ENCODE results near the gene RPSA. TPM values are rescaled to one million over a fixed set of nuclear protein-coding genes. Genes with fewer than 3 reads are reported as not detected.

RPSA gene
- total and polyA plus RNA-seq, 9 of the 15 experiments (the other 6 are each of a cell fraction or from before 2014, with no cell fraction given) = 2,290 to 4,272 (median 2,730) TPM

GRCh38 chr3:39378957-39379777 is 27.4 kb upstream of the RPSA start:
- no peaks in the 10 kb centered on the region for H3K9me3 ChIP-seq (replicated peaks; ENCODE audit: control insufficient read depth, insufficient read depth, low read depth, low read length)
- H4K20me1 ChIP-seq (replicated peaks; ENCODE audit: control insufficient read depth, insufficient read depth, low read length) = no peaks in the 10 kb centered on the region
- no peak overlapping the region for H3K4me3 ChIP-seq
- H3K27ac ChIP-seq (ENCODE audit: extremely low read depth, low read depth, low read length) = no peak overlapping the region
- H3K4me2 ChIP-seq (ENCODE audit: insufficient read depth, low read length) = no peak overlapping the region
- WGBS (ENCODE audit: insufficient coverage, low coverage, missing lambda C conversion rate) = 33% methylated on average over 10 of the region's 10 CpGs
- ChIA-PET POLR2A (interaction anchor here (1.6 kb wide), 1 partner anchor 27 kb away, joined by 6 read pairs; the partner anchor contains the start of gene RPSA), CTCF (ENCODE audit: low intra/inter-chr PET ratio) (interaction anchor here (2.0 kb wide), 1 partner anchor 189 kb away, joined by 10 read pairs; no protein-coding TSS in a partner anchor)
- H2AFZ ChIP-seq (ENCODE audit: low read depth, low read length) = no peak overlapping the region
- no peaks in the 10 kb centered on the region for H3K36me3 ChIP-seq (ENCODE audit: control insufficient read depth, insufficient read depth, low read length)
- DNase-seq (ENCODE audit: extremely low read depth in 1 of 4, low spot score in 3 of 4) (no peak), ATAC-seq (no peak), FAIRE-seq (no peak)
- TF ChIP-seq ZNF146 (CRISPR knock-in tag; IDR thresholded peaks at IDR 0.05; ENCODE audit: unreplicated experiment) (no peak), ZKSCAN3 (CRISPR knock-in tag; IDR thresholded peaks at IDR 0.05) (no peak), KLF10 (CRISPR knock-in tag; IDR thresholded peaks at IDR 0.05) (no peak), ARID3B (CRISPR knock-in tag; IDR thresholded peaks at IDR 0.05; ENCODE audit: borderline replicate concordance) (no peak), TAF15 (IDR thresholded peaks at IDR 0.05; ENCODE audit: low read depth, low read length) (no peak), CGGBP1 (CRISPR knock-in tag; IDR thresholded peaks at IDR 0.05) (no peak), CBFA2T2 (conservative IDR thresholded peaks at IDR 0.05) (no peak), EP400 (IDR thresholded peaks at IDR 0.05) (no peak), ZNF699 (CRISPR knock-in tag; IDR thresholded peaks at IDR 0.05; ENCODE audit: insufficient replicate concordance) (no peak), ZNF655 (CRISPR knock-in tag; IDR thresholded peaks at IDR 0.05) (no peak)
- TF ChIP-seq, protein P1, sequence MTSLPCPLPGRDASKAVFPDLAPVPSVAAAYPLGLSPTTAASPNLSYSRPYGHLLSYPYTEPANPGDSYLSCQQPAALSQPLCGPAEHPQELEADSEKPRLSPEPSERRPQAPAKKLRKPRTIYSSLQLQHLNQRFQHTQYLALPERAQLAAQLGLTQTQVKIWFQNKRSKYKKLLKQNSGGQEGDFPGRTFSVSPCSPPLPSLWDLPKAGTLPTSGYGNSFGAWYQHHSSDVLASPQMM (CRISPR knock-in tag; IDR thresholded peaks at IDR 0.05) = no peak
- TF ChIP-seq, protein P2, sequence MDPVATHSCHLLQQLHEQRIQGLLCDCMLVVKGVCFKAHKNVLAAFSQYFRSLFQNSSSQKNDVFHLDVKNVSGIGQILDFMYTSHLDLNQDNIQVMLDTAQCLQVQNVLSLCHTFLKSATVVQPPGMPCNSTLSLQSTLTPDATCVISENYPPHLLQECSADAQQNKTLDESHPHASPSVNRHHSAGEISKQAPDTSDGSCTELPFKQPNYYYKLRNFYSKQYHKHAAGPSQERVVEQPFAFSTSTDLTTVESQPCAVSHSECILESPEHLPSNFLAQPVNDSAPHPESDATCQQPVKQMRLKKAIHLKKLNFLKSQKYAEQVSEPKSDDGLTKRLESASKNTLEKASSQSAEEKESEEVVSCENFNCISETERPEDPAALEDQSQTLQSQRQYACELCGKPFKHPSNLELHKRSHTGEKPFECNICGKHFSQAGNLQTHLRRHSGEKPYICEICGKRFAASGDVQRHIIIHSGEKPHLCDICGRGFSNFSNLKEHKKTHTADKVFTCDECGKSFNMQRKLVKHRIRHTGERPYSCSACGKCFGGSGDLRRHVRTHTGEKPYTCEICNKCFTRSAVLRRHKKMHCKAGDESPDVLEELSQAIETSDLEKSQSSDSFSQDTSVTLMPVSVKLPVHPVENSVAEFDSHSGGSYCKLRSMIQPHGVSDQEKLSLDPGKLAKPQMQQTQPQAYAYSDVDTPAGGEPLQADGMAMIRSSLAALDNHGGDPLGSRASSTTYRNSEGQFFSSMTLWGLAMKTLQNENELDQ (CRISPR knock-in tag; IDR thresholded peaks at IDR 0.05; ENCODE audit: borderline replicate concordance) = no peak
- H3K4me1 ChIP-seq (replicated peaks in 1 of 2; ENCODE audit: control insufficient read depth in 2 of 2, insufficient read depth in 2 of 2, low read length in 2 of 2) = peaks cover 0 to 15% of the 10 kb centered on the region in 2 experiments; a peak in 4 of 5 replicates
- H3K79me2 ChIP-seq (ENCODE audit: control insufficient read depth, insufficient read depth, low read length) = peaks cover 10% of the 10 kb centered on the region
- BruUV-seq (replicated peaks) = no TSS peak
- intact Hi-C loops (cut with micrococcal nuclease) = loop anchor here (1.0 to 5.0 kb wide), 3 partner anchors 87 to 252 kb away; no protein-coding TSS in a partner anchor
- no peaks in the 10 kb centered on the region for H3K9me1 ChIP-seq (ENCODE audit: control insufficient read depth, insufficient read depth, low read length)
- in situ Hi-C loops (cut with MboI) = no loop called here
- H3K9ac ChIP-seq (ENCODE audit: insufficient read depth in 1 of 2, low read depth in 2 of 2, low read length in 2 of 2) = no peak overlapping the region
- H3K27me3 ChIP-seq (ENCODE audit: control insufficient read depth in 2 of 2, insufficient read depth in 2 of 2, low read length in 2 of 2) = peaks cover 26 to 32% of the 10 kb centered on the region in 2 experiments
